ENCODE measurements around the gene VEGFC.

The VEGFC gene

GRCh38 chr4:176680668-176681180 lies 112.0 kb downstream of the VEGFC start:
- DNase-seq (ENCODE audit: low spot score): no peak

- no peak for DNase-seq (ENCODE audit: low spot score)
Measured at GRCh38 chr4:176676901-176677300, 115.8 kb downstream of the VEGFC start.

GRCh38 chr4:176675810-176676209 lies 116.9 kb downstream of the VEGFC start:
- no peak for DNase-seq (ENCODE audit: low spot score)

GRCh38 chr4:176671532-176671931 lies 121.2 kb downstream of the VEGFC start:
- no peak for DNase-seq (ENCODE audit: low spot score)

GRCh38 chr4:176668324-176668723 lies 124.4 kb downstream of the VEGFC start:
- DNase-seq (ENCODE audit: low spot score): no peak

- DNase-seq (ENCODE audit: low spot score): no peak
Measured at GRCh38 chr4:176664964-176665363, 127.8 kb downstream of the VEGFC start.

DNA sequence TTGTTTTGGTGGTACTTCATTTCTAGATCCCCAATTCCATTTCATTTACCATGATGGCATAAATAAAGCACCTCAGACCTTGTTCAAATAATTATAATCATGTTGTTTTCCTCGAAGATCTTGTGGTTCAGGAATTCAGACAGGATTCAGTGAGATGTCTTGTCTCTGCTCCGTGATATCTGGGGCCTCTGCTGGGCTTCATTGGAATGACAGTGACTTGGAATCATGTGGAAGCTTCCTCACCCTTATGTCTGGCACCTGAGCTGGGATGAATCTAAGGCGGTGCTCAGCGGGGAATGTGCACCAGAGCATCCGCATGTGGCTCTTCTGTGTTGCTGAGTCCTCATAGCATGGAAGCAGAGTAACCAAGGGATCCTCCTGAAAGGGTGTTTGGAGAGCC lies 132.2 kb downstream of the VEGFC start:
- DNase-seq (ENCODE audit: low spot score): no peak

DNA sequence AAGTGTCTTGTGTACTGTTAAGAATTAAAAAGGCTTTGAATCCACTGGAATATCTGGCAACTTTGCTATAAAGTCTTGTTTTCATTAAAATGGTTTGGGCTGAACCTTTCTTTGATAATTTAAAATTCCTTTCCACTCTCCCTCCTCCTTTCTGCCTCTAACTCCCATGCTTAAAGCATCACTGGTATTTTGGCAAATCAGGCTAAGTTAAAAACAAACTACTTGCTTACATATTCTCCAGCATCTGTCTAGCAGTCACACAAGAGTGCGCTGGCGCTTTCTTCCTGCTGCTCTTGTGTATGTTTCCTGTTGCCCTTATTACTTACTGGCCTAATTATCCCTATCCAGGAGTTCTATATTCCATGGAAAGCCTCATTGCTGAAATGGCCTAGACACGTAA lies 136.6 kb downstream of the VEGFC start:
- DNase-seq (ENCODE audit: low spot score): peak; percentile 24

DNA sequence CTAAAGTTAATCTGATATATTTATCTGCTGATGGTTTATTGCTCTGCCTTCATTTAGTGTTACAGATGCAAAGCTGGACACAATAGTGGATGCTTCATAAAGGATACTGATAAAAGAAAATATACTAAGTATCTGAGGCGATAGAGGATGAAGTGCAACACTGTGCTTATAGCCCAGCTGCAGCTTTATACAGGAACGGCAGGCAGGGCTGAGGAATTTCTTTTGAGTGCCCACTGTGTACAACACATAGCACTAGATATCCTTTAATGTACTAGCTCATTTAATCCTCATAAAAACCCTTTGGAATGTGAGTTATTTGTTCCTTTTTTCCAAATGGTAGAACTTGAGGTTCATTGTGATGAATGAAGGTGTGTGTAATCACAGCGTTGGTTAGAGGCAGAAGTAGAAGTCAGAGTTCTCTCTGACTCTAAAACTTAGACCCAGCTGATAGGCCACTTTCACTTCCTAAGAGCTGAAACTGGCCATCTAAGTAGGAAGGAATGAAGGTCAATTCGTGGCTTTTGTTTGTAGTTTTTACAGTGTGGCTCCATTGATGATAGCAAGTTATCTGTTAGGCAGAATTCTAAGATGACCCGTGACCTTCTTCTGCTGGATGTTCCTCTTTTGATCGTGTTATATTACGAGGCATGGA lies 138.0 kb downstream of the VEGFC start:
- peak; percentile 8 for DNase-seq (ENCODE audit: low spot score)

GRCh38 chr4:176653401-176654220 lies 139.1 kb downstream of the VEGFC start:
- peak; percentile 7 for DNase-seq (ENCODE audit: low spot score)

- no peak for DNase-seq (ENCODE audit: low spot score)
Measured at GRCh38 chr4:176646311-176646710, 146.4 kb downstream of the VEGFC start.

DNA sequence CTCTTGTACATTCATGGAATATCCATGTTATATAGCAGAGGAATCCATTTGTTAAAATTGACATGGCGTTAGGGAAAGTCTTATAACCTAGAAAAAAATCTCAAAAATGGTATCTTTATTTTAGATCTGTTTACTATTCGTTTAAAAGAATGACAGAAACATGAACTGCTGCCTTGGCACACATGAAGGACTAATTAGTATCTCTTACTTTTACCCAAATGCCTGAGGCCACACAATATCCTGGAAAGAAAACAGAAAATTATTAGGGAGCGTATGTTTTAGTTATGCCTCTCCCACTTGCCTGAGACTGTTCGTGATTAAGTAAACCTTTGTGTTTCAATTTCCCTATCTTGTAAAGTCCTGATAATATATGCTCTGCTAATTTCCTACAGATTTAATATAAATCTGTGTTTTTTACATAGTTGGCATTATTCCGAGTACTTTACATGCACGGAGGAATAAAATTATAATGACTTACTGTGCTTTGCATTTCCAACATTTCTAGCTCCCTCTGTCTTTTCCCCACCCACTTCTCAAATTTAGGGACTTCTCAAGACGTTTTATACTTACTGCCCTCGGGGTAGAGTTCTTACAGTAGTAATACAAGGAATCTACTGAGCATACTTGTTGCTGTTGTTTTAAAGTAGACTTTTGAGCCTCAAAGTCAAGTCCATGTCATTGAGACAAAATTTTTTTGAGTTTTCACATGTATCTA lies 147.3 kb downstream of the VEGFC start:
- DNase-seq (ENCODE audit: low spot score): no peak

DNA sequence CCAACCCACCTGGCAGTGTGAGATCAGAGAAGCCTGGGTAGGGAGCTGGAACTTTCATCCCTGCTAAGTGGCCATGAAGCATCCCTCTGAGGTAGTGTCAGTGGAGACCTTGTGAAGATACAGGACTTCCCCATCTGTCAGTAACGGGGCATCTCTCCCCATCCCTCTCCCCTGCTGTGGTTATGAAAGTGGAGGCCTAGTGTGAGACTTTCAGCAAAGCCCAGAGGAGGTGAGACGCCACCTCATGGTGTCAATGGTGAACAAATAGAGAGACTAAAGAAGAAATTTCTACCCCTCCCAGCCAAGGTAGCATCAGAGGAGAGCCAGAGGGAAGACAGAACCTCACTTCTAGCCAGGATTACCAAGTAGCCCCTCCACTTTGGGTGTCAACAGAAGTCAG lies 150.2 kb downstream of the VEGFC start:
- no peak for DNase-seq (ENCODE audit: low spot score)

DNA sequence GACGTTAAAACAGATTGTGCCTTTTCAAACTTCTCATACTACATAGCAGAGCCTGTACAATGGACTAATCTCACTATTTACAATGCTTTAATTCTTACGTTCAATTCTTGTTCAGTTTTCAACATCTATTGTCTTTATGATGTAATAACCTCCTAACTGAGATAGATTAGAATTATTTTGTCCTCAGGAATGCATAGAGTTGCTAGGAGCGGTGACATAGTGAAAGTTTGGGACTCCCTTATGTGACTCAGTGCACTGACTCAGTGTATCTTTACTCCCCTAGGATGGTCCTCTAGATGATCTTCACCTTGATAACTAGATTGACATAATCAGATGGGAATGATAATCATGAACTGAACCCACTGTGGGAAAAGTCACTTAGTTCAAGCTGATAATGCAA lies 151.5 kb downstream of the VEGFC start:
- peak; percentile 7 for DNase-seq (ENCODE audit: low spot score)

DNA sequence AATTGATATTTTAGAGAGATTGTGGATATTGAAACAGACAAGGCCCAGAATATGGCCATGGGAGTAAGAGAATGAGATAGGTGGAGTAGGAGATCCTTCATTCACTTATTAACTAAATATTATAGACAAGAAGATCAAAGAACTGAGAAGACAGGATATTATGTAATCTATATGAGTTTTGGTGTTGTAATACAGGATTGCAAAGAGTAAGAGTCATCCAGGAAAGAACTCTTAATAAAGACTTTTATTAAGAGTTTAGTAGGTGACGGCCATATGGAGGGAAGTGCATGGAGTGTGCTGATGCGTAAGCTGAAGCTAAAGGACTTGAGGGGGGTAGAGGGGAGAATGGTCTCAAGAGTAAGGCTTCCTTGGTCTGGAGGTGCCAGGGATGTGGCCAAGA lies 153.7 kb downstream of the VEGFC start:
- no peak for DNase-seq (ENCODE audit: low spot score)

- DNase-seq (ENCODE audit: low spot score): no peak
Measured at GRCh38 chr4:176636292-176636691, 156.4 kb downstream of the VEGFC start.

- peak; percentile 78 for DNase-seq (ENCODE audit: low spot score)
Measured at GRCh38 chr4:176635372-176636261, 157.1 kb downstream of the VEGFC start.
